UCSD-AML1 (cell line): ENCODE measurements around the gene ALDH7A1.
"Not testable (repeated sequence)": the region's sequence is repeated elsewhere in the genome, so short reads cannot be mapped to it uniquely, and the experiment has no call there.

Source experiments
- DNase-seq: peaks from one replicate; lab custom pipeline; 2025; ENCODE audit not compliant: unreplicated experiment; lab: John Stamatoyannopoulos, UW

Gene ALDH7A1

GRCh38 chr5:126535856-126536545 lies 59.0 kb downstream of the ALDH7A1 start:
- DNase-seq = no peak

- DNase-seq = no peak
Observed at GRCh38 chr5:126534553-126534952, 60.5 kb downstream of the ALDH7A1 start.

- DNase-seq = no peak
Observed at GRCh38 chr5:126531543-126532120, 63.4 kb downstream of the ALDH7A1 start.

DNA sequence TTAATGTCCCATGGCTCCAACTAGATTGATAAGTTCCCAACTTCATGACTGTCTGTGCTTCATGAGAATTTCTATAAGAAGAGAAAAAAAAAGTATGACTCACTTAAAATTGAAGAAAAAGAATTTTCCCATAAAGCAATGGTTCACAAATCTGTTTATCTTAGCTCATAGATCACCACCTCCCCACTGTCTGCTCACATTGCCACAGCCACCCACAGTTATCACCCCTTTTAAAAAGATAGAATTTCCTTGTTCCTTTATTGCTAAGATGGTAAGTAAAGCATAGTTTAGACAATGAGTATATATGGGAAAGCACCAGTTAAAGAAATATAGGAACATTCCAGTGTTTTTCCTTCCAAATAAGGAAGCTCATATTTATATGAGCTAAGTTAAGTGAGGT lies 67.1 kb downstream of the ALDH7A1 start:
- DNase-seq = no peak

DNA sequence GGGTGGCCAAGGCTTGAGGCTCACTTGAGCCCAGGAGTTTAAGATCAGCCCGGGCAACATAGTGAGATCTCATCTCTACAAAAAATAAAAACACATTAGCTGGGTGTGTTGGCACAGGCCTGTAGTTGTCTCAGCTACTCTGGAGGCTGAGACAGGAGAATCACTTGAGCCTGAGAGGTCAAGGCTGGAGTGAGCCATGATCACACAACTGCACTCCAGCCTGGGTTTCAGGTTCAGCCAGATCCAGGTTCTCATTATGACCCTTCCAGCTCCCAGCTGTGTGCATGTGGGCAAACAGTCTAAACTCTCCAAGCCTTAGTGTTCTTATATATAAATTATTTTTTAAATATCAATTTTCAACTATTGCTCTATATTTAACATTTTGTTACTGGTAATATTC lies 67.9 kb downstream of the ALDH7A1 start:
- no peak for DNase-seq

GRCh38 chr5:126526493-126526892 lies 68.5 kb downstream of the ALDH7A1 start:
- DNase-seq = no peak

DNA sequence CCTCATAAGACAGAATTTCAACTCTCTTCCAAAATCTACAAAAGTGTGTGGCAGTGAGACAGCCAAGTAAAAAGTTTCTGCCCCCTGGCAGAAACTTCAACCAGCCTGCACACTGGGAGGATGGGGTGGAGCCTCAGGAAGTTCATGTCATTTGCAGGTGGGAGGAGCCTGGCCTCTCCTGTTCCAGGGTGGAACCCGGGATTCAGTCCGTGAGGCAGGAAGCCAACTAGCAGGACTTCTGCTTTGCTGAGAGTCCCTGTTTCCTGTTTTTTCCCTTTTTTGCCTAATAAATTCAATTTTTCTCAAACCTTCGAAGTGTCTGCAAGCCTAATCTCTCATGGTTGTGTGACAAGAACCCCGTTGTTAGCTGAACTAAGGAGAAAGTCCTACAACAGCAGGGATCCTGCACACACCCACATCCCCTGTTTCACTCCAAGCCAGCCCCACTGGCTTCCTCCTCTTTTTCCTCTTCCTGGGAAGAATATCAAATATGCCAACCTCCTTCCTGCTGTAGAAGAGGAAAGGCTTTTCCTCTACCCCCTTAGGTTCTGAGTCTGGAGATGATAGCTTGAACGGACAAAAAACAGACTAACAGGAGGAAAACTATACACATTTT lies 69.3 kb downstream of the ALDH7A1 start:
- peak; percentile 24 for DNase-seq

DNA sequence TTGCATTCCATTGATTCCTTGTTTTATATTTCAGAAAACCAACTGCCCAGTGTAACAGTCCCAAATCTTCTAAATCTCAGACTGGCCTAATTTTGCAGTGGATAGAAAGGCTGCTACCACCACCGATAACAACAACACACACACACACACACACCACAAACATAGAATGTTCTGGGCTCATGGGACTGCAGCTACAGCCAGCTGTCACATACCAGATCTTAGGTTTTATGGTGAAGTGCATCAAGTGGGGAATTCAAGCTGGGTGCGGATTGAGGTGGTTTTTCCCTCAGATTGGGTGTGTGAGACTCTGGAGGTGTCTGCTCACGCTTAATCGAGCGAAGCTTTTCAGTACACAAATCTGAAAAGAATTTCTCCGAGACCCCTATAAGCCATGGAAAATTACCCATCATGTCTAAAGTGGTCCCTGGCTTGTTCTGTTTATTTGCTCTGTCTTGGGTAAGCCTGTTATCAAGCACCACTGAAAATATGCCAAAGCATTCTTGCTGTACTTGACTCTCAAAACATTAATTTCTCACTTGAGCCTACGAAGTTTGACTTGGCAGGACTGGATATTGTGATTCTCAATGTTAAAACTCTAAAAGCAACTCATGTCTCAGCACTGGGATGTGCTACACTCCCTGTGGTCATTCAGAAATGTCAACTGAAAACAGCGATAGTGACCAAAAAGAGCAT lies 71.1 kb downstream of the ALDH7A1 start:
- no peak for DNase-seq

- DNase-seq = no peak
Observed at GRCh38 chr5:126521130-126521529, 73.9 kb downstream of the ALDH7A1 start.

- no peak for DNase-seq
Observed at GRCh38 chr5:126520593-126520953, 74.4 kb downstream of the ALDH7A1 start.

GRCh38 chr5:126519637-126520592 lies 75.1 kb downstream of the ALDH7A1 start:
- no peak for DNase-seq

- not testable (repeated sequence) for DNase-seq
Observed at GRCh38 chr5:126519223-126519622, 75.8 kb downstream of the ALDH7A1 start.

DNA sequence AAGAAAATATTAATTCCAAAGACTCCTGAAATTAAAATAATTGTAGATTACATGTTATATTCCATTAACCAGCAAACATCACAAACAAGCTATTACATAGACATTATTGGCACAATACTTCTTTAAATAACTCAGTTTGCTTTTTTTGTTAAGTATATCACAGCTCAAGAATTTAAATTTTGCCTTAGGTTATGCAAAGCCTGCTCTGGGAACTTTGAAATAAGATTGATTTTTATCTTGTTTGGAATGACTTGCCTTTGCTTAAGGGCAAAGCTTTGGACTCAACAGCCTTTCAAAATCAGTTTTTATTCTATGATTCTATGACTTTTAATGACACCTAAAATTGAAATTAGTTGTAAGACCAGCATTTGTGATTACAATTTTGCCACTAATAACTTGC lies 78.2 kb downstream of the ALDH7A1 start:
- no peak for DNase-seq

- no peak for DNase-seq
Observed at GRCh38 chr5:126516133-126516532, 78.9 kb downstream of the ALDH7A1 start.

DNA sequence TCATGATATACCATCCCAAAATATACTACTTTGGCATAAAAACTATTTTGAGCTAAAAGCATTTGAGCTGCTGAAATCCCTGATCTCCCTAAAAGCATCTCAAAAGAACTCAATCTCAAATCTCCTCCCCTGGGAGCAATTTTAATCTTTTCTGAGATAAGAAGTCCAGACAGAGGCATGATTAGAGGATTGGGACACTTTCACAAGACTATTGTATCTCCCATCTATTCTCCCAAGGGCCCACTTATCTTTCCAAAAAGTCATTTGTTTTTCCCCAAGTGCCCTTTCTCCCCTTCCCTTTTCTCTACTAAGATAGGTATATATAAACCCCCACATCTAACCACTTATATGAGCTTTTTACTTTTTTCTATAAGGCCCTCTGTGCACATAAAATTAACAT lies 79.7 kb downstream of the ALDH7A1 start:
- no peak for DNase-seq

GRCh38 chr5:126514558-126515141 lies 80.4 kb downstream of the ALDH7A1 start:
- no peak for DNase-seq

DNA sequence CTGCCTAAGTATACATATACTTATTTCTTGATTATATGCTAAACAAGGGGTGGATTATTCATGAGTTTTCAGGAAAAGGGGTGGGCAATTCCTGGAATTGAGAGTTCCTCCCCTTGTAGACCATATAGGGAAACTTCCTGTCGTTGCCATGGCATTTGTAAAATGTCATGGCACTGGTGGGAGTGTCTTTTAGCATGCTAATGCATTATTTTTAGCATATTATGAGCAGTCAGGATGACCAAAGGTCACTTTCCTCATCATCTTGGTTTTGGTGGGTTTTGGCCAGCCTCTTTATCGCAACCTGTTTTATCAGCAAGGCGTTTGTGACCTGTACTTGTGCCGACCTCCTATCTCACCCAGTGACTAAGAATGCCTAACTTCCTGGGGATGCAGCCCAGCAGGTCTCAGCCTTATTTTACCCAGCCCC lies 80.9 kb downstream of the ALDH7A1 start:
- DNase-seq = no peak

DNA sequence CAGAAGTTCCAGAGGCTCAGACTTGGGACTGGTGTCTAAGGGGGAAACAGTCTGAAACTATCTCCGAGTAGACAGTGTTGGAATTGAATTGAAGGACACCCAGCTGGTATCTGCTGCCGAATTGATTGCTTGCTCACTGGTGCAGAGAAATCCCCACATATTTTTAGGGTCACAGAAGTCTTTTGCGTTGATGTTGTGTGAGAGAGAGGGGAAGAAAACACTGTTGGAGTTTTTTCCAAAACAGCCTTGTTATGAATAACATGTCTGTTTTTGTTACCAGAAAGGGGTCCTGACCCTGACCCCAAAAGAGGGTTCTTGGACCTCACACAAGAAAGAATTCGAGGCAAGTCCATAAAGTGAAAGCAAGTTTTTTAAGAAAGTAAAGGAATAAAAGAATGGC lies 81.3 kb downstream of the ALDH7A1 start:
- no peak for DNase-seq

GRCh38 chr5:126513302-126513701 lies 81.7 kb downstream of the ALDH7A1 start:
- no peak for DNase-seq

GRCh38 chr5:126512451-126512850 lies 82.6 kb downstream of the ALDH7A1 start:
- DNase-seq = no peak
